H9 (cell line): Measurements from ENCODE around the gene DNAL1. TPM values are rescaled to one million over a fixed set of nuclear protein-coding genes. Genes with fewer than 3 reads are reported as not detected.
A peak's percentile ranks its signal among the peaks of the same experiment; 100 is the strongest.

Experiments used
- DNase-seq: peaks from one replicate; pipeline ENCODE4 v3.0.0-alpha.2; 2017
- H2AFZ ChIP-seq: one replicate; pipeline ENCODE4 v1.6.1; 2013; ENCODE audit warnings: mild to moderate bottlenecking, low read length, control low read depth, moderate library complexity
- H2AK5ac ChIP-seq: 2 replicates; pipeline ENCODE4 v1.6.1; 2013; ENCODE audit warnings: low read length, control low read depth, mixed read lengths; ENCODE audit not compliant: insufficient read length
- H2BK120ac ChIP-seq: one replicate; pipeline ENCODE4 v1.6.1; 2013; ENCODE audit warnings: low read depth, mild to moderate bottlenecking, low read length, control low read depth, inconsistent platforms; ENCODE audit not compliant: poor library complexity, severe bottlenecking
- H2BK12ac ChIP-seq: 2 replicates; pipeline ENCODE4 v1.6.1; 2013; ENCODE audit warnings: low read length, control low read depth, mixed read lengths, low read depth; ENCODE audit not compliant: insufficient read length
- H2BK15ac ChIP-seq: 2 replicates; pipeline ENCODE4 v1.6.1; 2013; ENCODE audit warnings: low read depth, low read length, control low read depth
- H2BK20ac ChIP-seq: one replicate; pipeline ENCODE4 v1.6.1; 2013; ENCODE audit warnings: low read depth, mild to moderate bottlenecking, low read length, control low read depth, inconsistent platforms; ENCODE audit not compliant: poor library complexity, severe bottlenecking
- H2BK5ac ChIP-seq: 2 replicates; pipeline ENCODE4 v1.6.1; 2013; ENCODE audit warnings: low read length, control low read depth, mixed read lengths; ENCODE audit not compliant: insufficient read length
- H3K14ac ChIP-seq: 2 replicates; pipeline ENCODE4 v1.6.1; 2013; ENCODE audit warnings: low read length, control low read depth; ENCODE audit not compliant: insufficient read depth
- H3K18ac ChIP-seq: 2 replicates; pipeline ENCODE4 v1.6.1; 2013; ENCODE audit warnings: low read depth, mild to moderate bottlenecking, mixed read lengths, low read length, control low read depth; ENCODE audit not compliant: insufficient read length
- H3K23ac ChIP-seq: 2 replicates; pipeline ENCODE4 v1.6.1; 2013; ENCODE audit warnings: low read length, control low read depth, mixed read lengths, low read depth; ENCODE audit not compliant: insufficient read length
- H3K23me2 ChIP-seq: 2 replicates; pipeline ENCODE4 v1.6.1; 2013; ENCODE audit warnings: low read depth, mild to moderate bottlenecking, mixed read lengths, low read length, control low read depth; ENCODE audit not compliant: insufficient read length, poor library complexity, severe bottlenecking
- H3K27ac ChIP-seq: 2 replicates; pipeline ENCODE4 v1.5.1; 2013; ENCODE audit warnings: low read length, control low read depth, mixed read lengths, low read depth; ENCODE audit not compliant: insufficient read length
- H3K27me3 ChIP-seq: 2 replicates; pipeline ENCODE4 v1.6.1; 2013; ENCODE audit warnings: low read length, control low read depth, inconsistent platforms; ENCODE audit not compliant: insufficient read depth
- H3K4ac ChIP-seq: 2 replicates; pipeline ENCODE4 v1.6.1; 2013; ENCODE audit warnings: low read depth, mild to moderate bottlenecking, control low read depth, inconsistent platforms, low read length, moderate library complexity
- H3K4me1 ChIP-seq: 2 replicates; pipeline ENCODE4 v1.6.1; 2013; ENCODE audit warnings: low read length, control low read depth, inconsistent platforms; ENCODE audit not compliant: insufficient read depth
- H3K4me2 ChIP-seq: 2 replicates; pipeline ENCODE4 v1.6.1; 2013; ENCODE audit warnings: low read length, control low read depth, mixed read lengths; ENCODE audit not compliant: insufficient read length, insufficient read depth
- H3K56ac ChIP-seq: 2 replicates; pipeline ENCODE4 v1.6.1; 2013; ENCODE audit warnings: low read depth, mild to moderate bottlenecking, mixed read lengths, low read length, control low read depth; ENCODE audit not compliant: insufficient read length
- H3K79me1 ChIP-seq: 2 replicates; pipeline ENCODE4 v1.6.1; 2013; ENCODE audit warnings: low read depth, mild to moderate bottlenecking, moderate library complexity, low read length, control low read depth, inconsistent platforms; ENCODE audit not compliant: insufficient read depth, poor library complexity, severe bottlenecking
- H3K79me2 ChIP-seq: 2 replicates; pipeline ENCODE4 v1.6.1; 2013; ENCODE audit warnings: low read length, control low read depth, inconsistent platforms; ENCODE audit not compliant: insufficient read depth
- H3K9ac ChIP-seq: 2 replicates; pipeline ENCODE4 v1.6.1; 2013; ENCODE audit warnings: low read length, control low read depth, mixed read lengths; ENCODE audit not compliant: insufficient read length; ENCODE audit errors: extremely low read depth
- H3K9me3 ChIP-seq: one replicate; pipeline ENCODE4 v1.6.1; 2013; ENCODE audit warnings: low read depth, low read length, inconsistent platforms; ENCODE audit not compliant: control insufficient read depth
- H3T11ph ChIP-seq: one replicate; pipeline ENCODE4 v1.6.1; 2013; ENCODE audit warnings: mild to moderate bottlenecking, low read length, control low read depth, inconsistent platforms
- H4K20me1 ChIP-seq: one replicate; pipeline ENCODE4 v1.6.1; 2013; ENCODE audit not compliant: control insufficient read depth, insufficient read length, insufficient read depth
- H4K5ac ChIP-seq: 2 replicates; pipeline ENCODE4 v1.6.1; 2013; ENCODE audit warnings: low read depth, mild to moderate bottlenecking, mixed read lengths, low read length, control low read depth; ENCODE audit not compliant: insufficient read length
- H4K8ac ChIP-seq: replicated peaks from 2 replicates; pipeline ENCODE4 v1.6.1; 2013; ENCODE audit warnings: low read length, control low read depth, mixed read lengths, low read depth; ENCODE audit not compliant: insufficient read length
- H4K91ac ChIP-seq: 2 replicates; pipeline ENCODE4 v1.6.1; 2013; ENCODE audit warnings: low read depth, mild to moderate bottlenecking, moderate library complexity, mixed read lengths, low read length, control low read depth; ENCODE audit not compliant: insufficient read length
- H3K27ac Mint-ChIP-seq, 3 experiments: 2 replicates in 2 of 3; 3 replicates in 1 of 3; pipeline ENCODE4 v1.8.0; 2020 to 2021; ENCODE audit warnings: mixed read lengths in 3 of 3, mild to moderate bottlenecking in 1 of 3, moderate library complexity in 1 of 3
- H3K27me3 Mint-ChIP-seq: 2 replicates; pipeline ENCODE4 v1.8.0; 2021; ENCODE audit warnings: low read depth, mild to moderate bottlenecking, moderate library complexity, mixed read lengths
- H3K36me3 Mint-ChIP-seq, 3 experiments: 2 replicates in 2 of 3; 3 replicates in 1 of 3; pipeline ENCODE4 v1.8.0; 2020 to 2021; ENCODE audit warnings: low read depth in 3 of 3, mixed read lengths in 3 of 3; ENCODE audit not compliant: insufficient read depth in 1 of 3
- H3K4me1 Mint-ChIP-seq, 2 experiments: 2 replicates each; pipeline ENCODE4 v1.8.0; 2020; ENCODE audit warnings: mixed read lengths in 2 of 2
- H3K4me3 Mint-ChIP-seq, 2 experiments: 2 replicates in 1 of 2; 3 replicates in 1 of 2; pipeline ENCODE4 v1.8.0; 2020 to 2021; ENCODE audit warnings: mild to moderate bottlenecking in 2 of 2, mixed read lengths in 2 of 2, moderate library complexity in 1 of 2
- H3K9me3 Mint-ChIP-seq, 2 experiments: 2 replicates in 1 of 2; 3 replicates in 1 of 2; pipeline ENCODE4 v1.8.0; 2020; ENCODE audit warnings: mild to moderate bottlenecking in 2 of 2, mixed read lengths in 2 of 2, moderate library complexity in 1 of 2
- CTCF ChIP-seq: fragments of 200-600 bp; sonication (generic); conservative IDR thresholded peaks from 3 replicates; pipeline ENCODE4 v1.8.0; 2021; ENCODE audit warnings: antibody characterized with exemption, mild to moderate bottlenecking
- WGBS: extraction: QIAGEN DNeasy Blood & Tissue Kit; methylation state at CpG from one replicate; pipeline ENCODE4 v1.1.7; 2013; ENCODE audit warnings: missing lambda C conversion rate, low lambda C conversion rate, mixed read lengths; ENCODE audit not compliant: insufficient read length; ENCODE audit errors: extremely low coverage; 5-methylcytosine and 5-hydroxymethylcytosine counted together
- total RNA-seq: library from RNA; stranded (reverse); gene quantifications from 2 replicates; pipeline ENCODE4 v1.2.1, GENCODE V29; 2021

The DNAL1 gene
- total RNA-seq, 1 experiment from 2014 or later: 17.7 TPM

GRCh38 chr14:73623504-73624054, 21.2 kb upstream of the DNAL1 start:
- Histone ChIP-seq H3T11ph (no peak overlapping the region), H4K5ac (no peak overlapping the region), H3K23ac (no peak overlapping the region), H3K79me2 (no peaks in the 10 kb centered on the region; the same call in 1 of the 2 replicates), H3K27me3 (no peaks in the 10 kb centered on the region), H3K4me2 (no peak overlapping the region), H3K79me1 (no peaks in the 10 kb centered on the region), H2BK12ac (no peak overlapping the region), H3K9me3 (no peaks in the 10 kb centered on the region), H3K4ac (no peak overlapping the region), H3K18ac (peak overlapping the region; percentile 53), H4K20me1 (no peaks in the 10 kb centered on the region), H2BK120ac (no peak overlapping the region), H2AFZ (no peak overlapping the region), H4K91ac (no peak overlapping the region), H3K56ac (no peak overlapping the region), H2BK15ac (no peak overlapping the region), H2BK5ac (no peak overlapping the region), H3K27ac (no peak overlapping the region), H2AK5ac (no peak overlapping the region), H4K8ac (no peak overlapping the region), H3K23me2 (no peaks in the 10 kb centered on the region), H3K9ac (no peak overlapping the region), H2BK20ac (no peak overlapping the region), H3K14ac (no peak overlapping the region), H3K4me1 (no peaks in the 10 kb centered on the region)
- Mint-ChIP-seq H3K4me3 (no peak overlapping the region), H3K9me3 (peaks cover 0 to 2% of the 10 kb centered on the region in 2 experiments; a peak in 1 of 5 replicates), H3K27ac (peak overlapping the region in 2 of 3 experiments; percentile 67 to 83; a peak in 2 of 7 replicates), H3K36me3 (peaks cover 0 to 5% (median 0%) of the 10 kb centered on the region in 3 experiments; a peak in 3 of 7 replicates), H3K4me1 (peaks cover 2% of the 10 kb centered on the region in 2 experiments; a peak in 1 of 4 replicates), H3K27me3 (no peaks in the 10 kb centered on the region; the same call in 1 of the 2 replicates)
- WGBS: no CpG with 5 or more reads among the region's 4 CpGs
- DNase-seq: peak; percentile 49
- TF ChIP-seq CTCF: no peak
